GM19035 (cell line): ENCODE measurements around the gene CLECL1.
"Not testable (repeated sequence)": the region's sequence is repeated elsewhere in the genome, so short reads cannot be mapped to it uniquely, and the experiment has no call there.

Experiments
- ATAC-seq: cut with Tn5 transposase; IDR thresholded peaks from one replicate; pipeline ENCODE4 v1.9.1; 2021; ENCODE audit not compliant: unreplicated experiment

CLECL1 gene

GRCh38 chr12:9698681-9699080 lies 34.2 kb downstream of the CLECL1 start:
- no peak for ATAC-seq

GRCh38 chr12:9697619-9698018 lies 35.3 kb downstream of the CLECL1 start:
- ATAC-seq: no peak

- not testable (repeated sequence) for ATAC-seq
These were observed 37.2 kb downstream of the CLECL1 start for GRCh38 chr12:9695661-9696060.

- ATAC-seq: not testable (repeated sequence)
These were observed 37.7 kb downstream of the CLECL1 start for GRCh38 chr12:9695150-9695549.

GRCh38 chr12:9694241-9694640 lies 38.7 kb downstream of the CLECL1 start:
- no peak for ATAC-seq

GRCh38 chr12:9692909-9693308 lies 40.0 kb downstream of the CLECL1 start:
- ATAC-seq: no peak

- no peak for ATAC-seq
These were observed 45.7 kb downstream of the CLECL1 start for GRCh38 chr12:9687228-9687627.

- ATAC-seq: no peak
These were observed 47.0 kb downstream of the CLECL1 start for GRCh38 chr12:9685915-9686314.

GRCh38 chr12:9685366-9685765 lies 47.5 kb downstream of the CLECL1 start:
- not testable (repeated sequence) for ATAC-seq

- not testable (repeated sequence) for ATAC-seq
These were observed 49.9 kb downstream of the CLECL1 start for GRCh38 chr12:9682949-9683348.

- ATAC-seq: not testable (repeated sequence)
These were observed 50.4 kb downstream of the CLECL1 start for GRCh38 chr12:9682508-9682907.

- no peak for ATAC-seq
These were observed 58.7 kb downstream of the CLECL1 start for GRCh38 chr12:9674226-9674590.

GRCh38 chr12:9673404-9674225 lies 59.3 kb downstream of the CLECL1 start:
- ATAC-seq: no peak
